Posterior cingulate gyrus (tissue), 11 donors: Measurements from ENCODE around the gene WDR64.
"Not testable (repeated sequence)": the region's sequence is repeated elsewhere in the genome, so short reads cannot be mapped to it uniquely, and the experiment has no call there.

ENCODE experiments used
- DNase-seq, 10 donors: peaks; one replicate each; pipeline versions ENCODE4 v3.0.0 to v3.0.0-alpha.2; 2020 to 2021; ENCODE audit warnings: mixed read lengths in 3 of 10
- intact Hi-C: fragments of 100-400 bp; cut with DNase I; formaldehyde crosslinking; loops from one replicate; pipeline ENCODE4 v1.15.1; 2023

WDR64 gene

DNA sequence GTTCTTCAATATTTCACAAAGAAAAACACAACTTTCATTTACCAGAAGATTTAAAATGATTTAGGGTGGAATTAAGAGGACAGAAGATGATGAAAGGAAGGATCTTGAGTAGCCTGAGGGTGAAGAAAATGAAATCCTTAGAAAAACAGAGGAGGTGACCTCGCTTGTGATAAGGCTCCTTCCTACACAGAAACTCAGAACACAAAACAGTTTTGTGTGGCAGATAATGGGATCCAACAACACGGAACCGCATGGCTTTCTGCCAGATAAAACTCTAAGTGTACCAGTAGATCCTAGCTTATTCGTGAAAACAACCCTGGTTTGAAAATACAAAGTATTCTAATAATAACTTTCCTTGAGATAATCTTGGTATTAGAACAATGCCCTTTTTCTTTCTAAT is 121.9 kb downstream of the WDR64 start:
- intact Hi-C loops, result no loop called here
- no peak for DNase-seq

DNA sequence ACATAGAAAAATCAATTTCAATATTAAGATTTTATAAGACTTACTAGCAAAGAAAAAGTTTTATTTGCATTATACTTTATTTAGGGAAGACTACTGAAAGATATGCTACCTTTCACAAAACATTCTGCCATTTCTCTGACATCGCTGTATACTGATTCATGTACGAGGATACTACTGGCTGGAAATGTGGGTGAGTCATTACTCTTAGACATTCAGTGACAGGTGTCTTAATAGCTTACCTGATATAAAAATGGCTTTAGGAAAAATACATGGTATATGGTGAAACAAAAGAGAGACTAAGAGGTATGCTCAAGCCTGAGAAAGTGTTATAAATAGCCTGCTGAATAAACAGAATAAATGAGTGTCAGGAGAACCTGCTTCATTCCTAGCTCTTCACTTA is 122.9 kb downstream of the WDR64 start:
- intact Hi-C loops, result no loop called here
- no peak for DNase-seq

DNA sequence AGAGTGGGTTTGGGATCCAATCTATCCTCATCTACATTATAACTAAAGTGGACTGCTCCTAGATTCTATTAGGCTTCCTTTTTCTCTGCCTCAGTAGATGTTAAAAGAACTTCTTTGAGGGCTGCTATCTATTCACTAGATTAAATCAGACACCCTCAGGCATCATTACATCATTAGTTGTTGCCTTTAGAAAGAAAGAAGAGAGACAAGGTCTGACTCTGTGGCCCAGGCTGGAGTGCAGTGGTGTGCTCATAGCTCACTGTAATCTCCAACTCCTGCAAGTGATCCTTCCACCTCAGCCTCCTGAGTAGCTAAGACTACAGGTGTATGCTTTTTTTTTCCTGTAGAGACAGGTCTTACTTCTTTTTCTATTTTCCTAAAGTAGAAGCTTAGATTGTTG is 124.8 kb downstream of the WDR64 start:
- intact Hi-C loops, result no loop called here

DNA sequence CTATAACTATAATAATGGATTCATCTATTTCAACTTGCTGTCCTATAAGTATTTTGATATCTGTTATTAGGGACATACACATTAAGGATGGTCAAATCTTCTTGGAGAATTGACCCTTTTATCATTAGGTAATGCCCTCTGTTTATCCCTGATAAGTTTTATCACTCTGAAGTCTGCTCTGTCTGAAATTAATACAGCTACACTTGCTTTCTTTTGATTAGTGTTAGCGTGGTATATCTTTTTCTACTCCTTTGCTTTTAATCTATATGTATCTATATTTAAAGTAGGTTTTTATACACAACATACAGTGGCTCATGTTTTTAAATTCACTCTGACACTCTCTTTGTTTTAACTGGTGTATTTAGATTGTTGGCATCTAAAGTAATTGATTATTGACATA is 126.0 kb downstream of the WDR64 start:
- intact Hi-C loops, result no loop called here
- no peak for DNase-seq

More for the DNA sequence above, 124.8 kb downstream of the WDR64 start:
- DNase-seq, result no peak

DNA sequence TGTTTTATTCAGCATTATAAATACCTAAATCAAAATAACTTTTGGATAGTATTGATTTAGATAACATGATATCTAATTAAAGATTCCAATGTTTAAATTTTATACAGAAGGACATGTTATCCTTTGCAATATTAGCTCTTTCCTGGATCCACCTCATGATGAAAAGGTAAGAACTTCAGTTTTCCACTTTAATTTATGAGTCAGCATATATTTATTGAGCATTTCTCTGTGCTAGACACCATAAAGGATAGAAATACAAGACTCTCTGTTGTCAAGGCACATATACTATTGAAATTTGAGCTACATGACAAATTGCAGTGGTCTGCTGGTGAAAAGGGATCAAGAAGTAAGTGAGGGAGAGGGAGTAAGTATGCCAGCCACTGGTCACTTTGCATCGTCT is 127.8 kb downstream of the WDR64 start:
- intact Hi-C loops, result no loop called here
- no peak for DNase-seq

DNA sequence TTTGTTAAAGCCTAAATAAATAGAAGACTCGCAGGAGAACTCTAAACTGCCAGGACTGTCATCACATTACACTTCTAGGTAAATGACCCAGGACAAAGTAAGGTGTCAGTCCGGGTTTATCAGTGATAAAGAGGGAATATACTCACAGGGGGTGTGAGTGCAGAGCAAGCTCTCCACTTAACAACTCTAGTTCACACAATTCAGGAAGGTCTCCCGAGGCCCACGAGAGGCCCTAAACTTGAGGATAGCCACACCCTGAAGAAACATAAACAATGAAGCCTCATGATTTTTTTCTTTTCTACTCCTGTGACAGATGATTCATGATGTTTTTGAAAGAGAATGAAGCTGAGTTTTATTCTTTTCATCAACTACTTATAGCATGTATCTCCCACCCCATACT is 130.3 kb downstream of the WDR64 start:
- intact Hi-C loops, result no loop called here
- no peak for DNase-seq

DNA sequence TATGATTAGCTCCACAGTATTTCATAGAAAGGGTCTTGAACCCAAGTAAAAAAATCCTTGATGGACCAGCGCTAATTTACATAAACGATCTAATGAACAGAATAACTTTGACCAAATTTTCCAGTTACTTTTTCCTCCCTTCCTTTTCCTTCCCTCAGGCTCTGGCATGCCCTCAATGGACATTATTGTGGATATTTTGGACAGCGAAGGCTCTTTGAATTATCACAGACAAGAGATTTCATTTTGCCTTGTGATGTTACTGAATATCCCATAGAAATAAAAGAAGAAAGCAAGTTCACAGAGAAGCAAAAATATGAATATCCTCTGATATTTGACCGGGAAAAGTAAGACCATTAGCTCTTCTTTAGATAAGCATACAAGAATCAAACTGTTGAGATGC is 135.6 kb downstream of the WDR64 start:
- intact Hi-C loops, result no loop called here
- no peak for DNase-seq

DNA sequence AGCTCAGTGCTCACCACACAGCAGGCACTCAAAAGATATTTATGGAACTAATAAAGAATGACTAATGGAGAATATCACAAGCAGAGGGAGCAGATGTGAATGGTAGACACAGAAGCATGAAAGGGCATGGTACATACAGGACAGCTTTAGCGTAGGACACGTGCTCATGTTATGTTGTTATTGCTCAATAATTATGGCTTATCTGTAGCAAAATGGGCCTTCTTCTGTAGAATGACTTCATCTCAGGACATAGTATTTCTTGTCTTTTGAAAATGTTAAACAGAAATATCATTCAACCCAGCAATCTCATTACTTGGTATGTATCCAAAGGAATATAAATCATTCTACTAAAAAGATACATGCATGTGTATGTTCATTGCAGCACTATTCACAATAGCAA is 137.0 kb downstream of the WDR64 start:
- intact Hi-C loops, result no loop called here
- no peak for DNase-seq

DNA sequence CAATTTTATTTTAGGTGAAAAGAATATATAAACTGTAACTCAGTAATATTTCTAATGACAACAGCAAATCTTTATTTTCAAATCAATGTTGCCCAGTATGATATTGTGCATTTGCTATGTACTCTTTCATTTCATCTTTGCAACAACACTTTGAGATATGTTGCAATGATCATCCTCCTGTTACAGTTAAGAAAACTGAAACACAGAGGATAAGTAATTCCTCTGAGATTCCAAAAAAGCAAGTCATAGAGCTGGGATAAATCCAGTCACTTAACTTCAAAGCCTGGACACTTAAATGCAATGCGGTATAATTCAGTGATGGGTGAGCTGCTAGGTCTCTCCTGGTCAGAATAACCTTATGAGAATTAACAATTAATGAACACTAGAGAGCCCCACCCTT is 147.3 kb downstream of the WDR64 start:
- no peak for DNase-seq
- intact Hi-C loops, result no loop called here

DNA sequence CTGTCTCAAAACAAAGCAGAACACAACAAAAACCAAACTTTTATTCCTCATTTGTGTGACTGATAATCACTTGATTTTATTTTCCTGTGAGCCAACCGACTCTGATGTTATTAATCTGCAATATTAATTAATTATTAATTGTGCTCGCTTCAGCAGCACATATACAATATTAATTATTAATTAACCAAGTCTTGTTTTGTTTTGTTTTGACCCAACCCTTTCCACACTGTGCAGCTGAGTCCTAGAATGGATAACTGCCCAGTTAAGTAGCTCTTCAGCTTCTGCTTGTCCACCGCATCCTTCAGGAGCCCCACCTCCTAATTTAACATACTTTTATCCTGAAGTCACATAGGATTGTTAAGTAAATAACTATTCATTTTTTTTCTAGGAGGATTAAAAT is 148.6 kb downstream of the WDR64 start:
- no peak for DNase-seq
- intact Hi-C loops, result no loop called here

DNA sequence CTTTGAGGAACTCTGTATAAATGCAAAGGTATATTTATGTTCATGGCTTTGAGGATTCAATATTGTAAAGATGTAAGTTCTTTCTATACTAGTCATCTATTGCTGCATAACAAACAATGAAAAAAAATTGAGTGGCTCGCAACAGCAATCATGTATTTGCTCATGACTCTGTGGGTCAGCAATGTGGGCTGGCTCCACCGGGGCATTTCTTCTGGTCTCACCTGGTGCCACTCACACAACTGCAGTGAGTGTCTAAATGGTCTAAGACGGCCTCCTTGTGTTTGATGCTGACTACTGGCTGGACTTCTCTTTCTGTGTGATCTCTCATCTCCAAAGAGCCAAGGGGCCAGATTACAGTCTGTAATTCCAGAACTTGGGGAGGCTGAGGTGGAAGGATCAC is 150.8 kb downstream of the WDR64 start:
- peak in 1 of 10 donors; percentile 36 for DNase-seq

DNA sequence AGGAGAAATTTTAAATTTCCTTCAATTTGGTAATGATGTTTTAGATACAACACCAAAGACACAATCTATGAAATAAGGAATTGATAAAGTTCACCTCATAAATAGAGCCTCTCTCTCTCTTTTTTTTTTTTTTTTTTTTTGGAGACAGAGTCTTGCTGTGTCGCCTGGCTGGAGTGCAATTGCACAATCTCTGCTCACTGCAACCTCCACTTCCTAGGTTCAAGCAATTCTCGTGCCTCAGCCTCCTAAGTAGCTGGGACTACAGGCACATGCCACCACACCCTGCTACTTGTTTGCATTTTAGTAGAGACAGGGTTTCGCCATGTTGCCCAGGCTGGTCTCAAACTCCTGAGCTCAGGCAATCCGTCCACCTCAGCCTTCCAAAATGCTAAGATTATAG is 152.6 kb downstream of the WDR64 start:
- intact Hi-C loops, DNase-seq: not testable (repeated sequence)

More for the DNA sequence above, 150.8 kb downstream of the WDR64 start:
- intact Hi-C loops, result no loop called here

DNA sequence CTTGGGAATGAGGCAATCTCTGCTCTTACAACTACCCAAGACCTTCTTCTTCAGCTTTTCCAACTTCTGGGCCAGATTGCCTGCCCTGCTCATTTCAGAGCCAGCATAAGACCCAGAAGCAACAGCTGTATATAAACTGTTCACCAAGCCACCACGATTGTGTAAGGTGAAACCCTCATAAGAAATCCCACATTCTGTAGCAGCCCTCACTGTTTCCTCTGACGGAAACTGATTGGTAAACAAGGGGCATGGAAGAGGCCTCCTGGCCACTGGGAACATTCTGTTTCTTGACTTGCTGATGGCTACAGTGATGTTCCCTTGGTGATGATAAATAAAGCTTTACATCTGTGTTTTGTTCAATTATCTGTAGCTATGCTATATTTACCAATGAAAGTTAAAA is 156.2 kb downstream of the WDR64 start:
- intact Hi-C loops, result no loop called here
- DNase-seq, result no peak

DNA sequence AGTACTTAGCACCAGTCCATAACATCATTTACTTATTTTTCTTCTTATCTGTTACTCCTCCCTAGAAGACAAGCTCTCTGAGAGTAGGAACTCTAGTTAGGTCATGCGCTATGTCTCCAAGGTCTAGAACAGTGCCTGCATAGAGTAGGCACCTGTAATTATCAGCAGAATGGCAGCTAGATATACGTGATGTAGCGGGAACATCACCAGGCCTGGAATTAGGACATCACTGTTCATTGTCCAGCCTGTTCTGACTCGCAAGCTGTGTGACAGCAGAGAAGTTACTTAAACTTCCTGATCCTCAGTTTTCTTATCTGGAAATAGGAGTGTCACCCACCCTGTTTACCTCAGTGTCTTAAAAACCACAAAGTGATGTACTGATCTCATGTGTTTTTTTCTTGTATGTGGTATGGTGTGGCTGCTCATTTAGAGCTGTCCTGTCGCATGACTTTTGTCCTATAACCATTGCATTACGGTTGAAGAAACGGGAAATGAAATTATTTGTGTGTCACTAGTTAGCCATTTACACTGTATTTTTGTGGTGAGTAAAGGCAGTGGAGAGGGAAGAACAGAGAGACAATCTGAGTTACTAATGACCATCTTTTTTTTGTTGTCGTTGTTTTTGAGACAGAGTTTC is 158.8 kb downstream of the WDR64 start:
- intact Hi-C loops, result no loop called here
- DNase-seq, result no peak

DNA sequence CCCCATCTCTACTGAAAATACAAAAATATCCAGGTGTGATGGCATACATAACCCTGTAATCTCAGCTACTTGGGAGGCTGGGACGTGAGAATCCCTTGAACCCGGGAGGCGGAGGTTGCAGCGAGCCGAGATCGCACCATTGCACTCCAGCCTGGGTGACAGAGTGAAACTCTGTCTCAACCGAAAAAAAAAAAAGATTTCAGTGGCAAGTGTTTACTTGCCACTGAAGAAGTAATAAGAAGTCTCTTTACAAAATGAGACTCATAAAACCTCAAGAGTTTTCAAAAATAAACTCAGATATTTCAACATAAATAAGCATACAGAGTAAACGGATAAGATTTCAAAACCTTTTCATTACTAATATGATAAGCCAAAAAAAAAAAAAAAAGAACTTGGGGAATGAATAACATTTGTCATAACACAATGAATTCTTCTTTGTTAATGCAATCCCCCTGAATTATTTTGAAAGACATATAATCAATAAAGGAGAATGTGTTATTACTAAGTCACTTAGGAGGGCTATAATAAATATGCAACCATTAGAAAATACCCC is 161.8 kb downstream of the WDR64 start:
- intact Hi-C loops, result no loop called here
- DNase-seq, result no peak

DNA sequence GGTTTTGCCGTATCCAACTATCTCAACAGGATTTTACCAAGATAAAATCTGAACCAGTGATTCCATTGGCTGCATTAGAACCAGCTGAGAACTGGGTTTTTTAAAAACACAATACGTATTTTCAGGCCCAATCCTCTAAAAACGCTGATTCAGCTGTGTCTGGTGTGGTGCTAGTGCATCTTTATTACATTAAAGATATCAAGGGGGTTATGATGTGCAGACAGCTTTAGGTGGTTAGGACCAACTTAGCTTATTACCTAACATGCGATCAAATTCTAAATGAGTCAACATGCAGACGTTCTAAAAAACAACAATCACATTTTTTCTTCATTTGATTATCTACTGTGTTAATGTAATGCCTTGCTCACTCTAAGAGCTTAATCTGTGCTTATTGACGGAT is 163.9 kb downstream of the WDR64 start:
- intact Hi-C loops, result no loop called here
- DNase-seq, result no peak

DNA sequence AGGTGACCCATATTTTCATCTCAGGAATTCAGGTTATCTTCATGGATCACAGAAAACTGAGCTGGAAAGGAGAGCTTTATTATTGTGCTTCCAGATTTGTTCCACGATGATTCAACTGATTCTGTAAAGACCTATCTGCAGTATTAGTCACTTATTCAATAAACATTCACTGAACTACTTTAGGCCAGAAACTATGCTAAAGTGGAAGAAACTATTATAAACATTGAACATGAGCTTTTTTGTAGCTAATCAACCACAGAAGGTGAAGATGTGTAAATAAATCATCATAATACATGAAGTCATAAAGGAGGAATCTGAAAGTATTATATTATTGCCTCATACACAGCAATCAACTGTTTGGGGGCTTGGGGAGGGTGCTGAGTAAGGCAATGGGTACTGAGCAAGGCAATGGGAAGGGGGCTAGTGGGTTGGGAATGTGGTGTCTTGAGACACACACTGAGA is 165.3 kb downstream of the WDR64 start:
- intact Hi-C loops, result no loop called here

DNA sequence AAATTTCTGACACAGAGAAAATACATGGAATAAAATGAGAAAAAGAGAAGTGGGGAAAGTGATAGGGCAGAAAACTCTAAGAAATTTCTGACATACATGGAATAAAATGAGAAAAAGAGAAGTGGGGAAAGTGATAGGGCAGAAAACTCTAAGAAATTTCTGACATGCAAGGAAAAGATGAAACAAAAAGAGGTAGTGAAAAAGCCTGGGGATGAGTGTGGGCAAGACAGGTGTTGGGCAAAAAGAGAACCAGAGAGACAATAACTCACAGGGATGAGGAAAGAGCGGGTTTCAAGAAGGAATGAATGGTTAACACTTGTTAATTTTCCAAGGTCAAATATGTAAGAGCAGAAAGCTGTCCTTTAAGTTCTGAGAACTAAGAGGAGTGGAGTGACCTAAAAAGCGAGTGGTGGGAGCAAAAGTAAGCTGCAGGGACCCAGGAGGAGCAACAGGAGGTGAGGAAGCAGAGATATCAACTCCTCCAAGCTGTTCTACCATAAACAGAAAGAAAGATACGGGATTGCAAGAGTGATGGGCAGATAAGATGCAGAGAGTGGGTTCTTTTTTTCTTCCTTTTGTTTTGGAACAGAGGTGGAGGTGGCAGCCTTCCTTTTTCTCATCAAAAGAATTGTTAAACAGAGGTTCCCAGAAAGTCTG is 166.0 kb downstream of the WDR64 start:
- no peak for DNase-seq
- intact Hi-C loops, result no loop called here

More for the DNA sequence above, 165.3 kb downstream of the WDR64 start:
- DNase-seq, result no peak

DNA sequence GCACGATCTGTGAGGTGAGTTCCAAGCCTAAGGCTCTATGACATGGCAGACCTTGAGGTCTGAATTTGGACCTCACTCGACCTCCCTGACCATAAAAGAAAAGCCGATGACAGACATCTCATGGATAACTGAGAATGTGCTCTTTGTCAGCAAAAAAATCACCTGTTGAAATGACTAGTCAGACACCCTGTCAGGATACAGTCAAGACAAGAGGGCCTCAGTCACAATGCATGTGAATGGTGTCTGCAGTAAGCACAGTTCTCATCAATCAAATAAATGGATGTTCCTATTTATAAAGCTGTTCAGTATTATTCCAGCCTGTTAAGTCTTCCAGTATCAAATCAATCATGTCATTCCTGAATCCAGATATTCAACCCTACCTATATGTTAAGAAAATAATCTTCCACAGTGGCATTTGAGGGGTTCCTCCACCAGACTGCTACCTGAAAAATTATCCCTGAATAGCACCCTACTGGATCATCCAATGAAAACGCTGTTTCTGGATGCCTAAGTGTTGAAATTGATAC is 167.3 kb downstream of the WDR64 start:
- no peak for DNase-seq
- intact Hi-C loops, result no loop called here

DNA sequence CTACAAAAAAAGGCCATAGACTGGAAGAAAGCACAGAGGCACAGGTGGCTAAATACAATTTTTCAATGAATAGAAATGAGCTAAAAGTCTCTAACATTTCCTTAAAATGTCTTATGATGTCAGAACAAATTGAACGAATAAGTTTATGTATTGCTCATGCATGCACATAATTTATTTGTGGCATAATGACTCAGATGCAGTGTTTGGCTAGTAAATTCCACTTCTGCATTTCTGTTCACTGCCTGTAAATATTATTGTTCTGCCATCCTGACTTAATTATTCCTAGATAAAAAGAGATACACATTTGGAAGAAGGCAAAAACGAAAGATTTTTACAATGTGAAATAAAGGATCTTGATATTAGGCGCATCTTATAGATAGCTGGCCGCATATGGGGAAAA is 169.3 kb downstream of the WDR64 start:
- no peak for DNase-seq
- intact Hi-C loops, result no loop called here

DNA sequence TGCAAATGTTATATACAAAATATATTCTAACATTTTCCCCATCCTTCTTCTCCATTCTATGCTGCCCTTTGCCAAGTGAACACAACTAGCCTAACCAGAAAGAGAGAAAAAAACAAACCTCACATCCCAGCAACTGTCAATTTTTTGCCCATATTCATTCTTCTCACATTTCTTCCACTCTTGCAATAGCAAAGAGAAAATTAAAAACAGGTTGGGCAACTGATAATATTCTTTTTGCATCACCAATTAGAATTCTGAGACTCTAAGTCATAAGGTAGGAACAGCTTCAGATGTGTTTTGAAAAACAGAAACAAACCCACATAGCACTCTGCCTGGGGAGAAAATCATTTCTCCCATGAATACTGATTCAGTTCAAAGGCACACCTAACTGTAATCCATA is 170.8 kb downstream of the WDR64 start:
- DNase-seq, result no peak
- intact Hi-C loops, result no loop called here

DNA sequence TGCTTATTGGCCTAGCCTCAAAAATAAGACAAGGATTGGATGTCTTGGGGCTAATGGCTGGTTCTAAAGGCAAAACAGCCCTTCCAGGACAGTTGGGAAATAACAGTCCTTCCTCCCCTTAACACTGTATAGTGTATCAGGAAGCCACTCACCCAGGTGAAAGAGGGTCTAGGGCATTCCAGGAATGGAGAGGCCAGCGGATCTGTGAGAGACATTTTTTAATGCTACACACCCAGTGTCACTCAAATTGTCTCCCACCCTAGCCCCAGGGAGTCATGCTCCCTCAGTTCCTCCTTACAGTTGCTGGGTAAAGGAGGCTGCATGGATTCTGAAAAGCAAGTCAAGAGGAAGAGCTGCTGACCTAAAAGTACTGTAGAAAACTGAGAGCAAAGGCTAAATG is 171.8 kb downstream of the WDR64 start:
- no peak for DNase-seq
- intact Hi-C loops, result no loop called here
